ENCODE results near the gene DLD. TPM values are rescaled to one million over a fixed set of nuclear protein-coding genes. Genes with fewer than 3 reads are reported as not detected.
A peak's percentile ranks its signal among the peaks of the same experiment; 100 is the strongest.
"Not testable (repeated sequence)": the region's sequence is repeated elsewhere in the genome, so short reads cannot be mapped to it uniquely, and the experiment has no call there.

The DLD gene
- total and polyA plus RNA-seq, 8 donors: 61.1 to 80.2 (median 74.2) TPM

DNA sequence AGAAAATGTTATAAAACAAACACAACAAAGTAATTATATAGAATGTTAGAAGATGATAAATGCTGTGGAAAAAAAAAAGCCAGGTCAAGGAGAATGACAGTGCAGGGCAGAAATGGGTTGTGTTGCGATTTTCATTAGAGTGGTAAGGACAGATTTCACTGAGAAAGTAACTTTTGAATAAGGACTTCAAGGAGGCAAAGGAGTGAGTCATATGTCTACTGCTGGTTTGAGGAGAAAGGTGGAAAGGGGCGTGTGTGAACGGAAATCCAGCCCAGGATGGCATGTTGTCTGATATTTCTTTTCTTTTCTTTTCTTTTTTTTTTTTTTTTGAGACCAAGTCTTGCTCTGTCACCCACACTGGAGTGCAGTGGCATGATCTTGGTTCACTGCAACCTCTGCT lies 12.3 kb upstream of the DLD start:
- Histone ChIP-seq H3K9me3 (no peaks in the 10 kb centered on the region), H3K27me3 (peaks cover 0 to 6% of the 10 kb centered on the region in 2 donors), H3K4me3 (no peak overlapping the region), H3K4me1 (peaks cover 0 to 29% of the 10 kb centered on the region in 2 donors), H3K27ac (no peak overlapping the region), H3K36me3 (no peaks in the 10 kb centered on the region)
- TF ChIP-seq, protein P1, sequence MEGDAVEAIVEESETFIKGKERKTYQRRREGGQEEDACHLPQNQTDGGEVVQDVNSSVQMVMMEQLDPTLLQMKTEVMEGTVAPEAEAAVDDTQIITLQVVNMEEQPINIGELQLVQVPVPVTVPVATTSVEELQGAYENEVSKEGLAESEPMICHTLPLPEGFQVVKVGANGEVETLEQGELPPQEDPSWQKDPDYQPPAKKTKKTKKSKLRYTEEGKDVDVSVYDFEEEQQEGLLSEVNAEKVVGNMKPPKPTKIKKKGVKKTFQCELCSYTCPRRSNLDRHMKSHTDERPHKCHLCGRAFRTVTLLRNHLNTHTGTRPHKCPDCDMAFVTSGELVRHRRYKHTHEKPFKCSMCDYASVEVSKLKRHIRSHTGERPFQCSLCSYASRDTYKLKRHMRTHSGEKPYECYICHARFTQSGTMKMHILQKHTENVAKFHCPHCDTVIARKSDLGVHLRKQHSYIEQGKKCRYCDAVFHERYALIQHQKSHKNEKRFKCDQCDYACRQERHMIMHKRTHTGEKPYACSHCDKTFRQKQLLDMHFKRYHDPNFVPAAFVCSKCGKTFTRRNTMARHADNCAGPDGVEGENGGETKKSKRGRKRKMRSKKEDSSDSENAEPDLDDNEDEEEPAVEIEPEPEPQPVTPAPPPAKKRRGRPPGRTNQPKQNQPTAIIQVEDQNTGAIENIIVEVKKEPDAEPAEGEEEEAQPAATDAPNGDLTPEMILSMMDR (IDR thresholded peaks at IDR 0.05): no peak
- DNase-seq: no peak
- intact Hi-C loops (cut with DNase I): loop anchor here in 1 of 2 donors (10.0 kb wide), 1 partner anchor 134 kb away; the partner anchor contains the start of gene CBLL1
- ATAC-seq: peak; percentile 30

DNA sequence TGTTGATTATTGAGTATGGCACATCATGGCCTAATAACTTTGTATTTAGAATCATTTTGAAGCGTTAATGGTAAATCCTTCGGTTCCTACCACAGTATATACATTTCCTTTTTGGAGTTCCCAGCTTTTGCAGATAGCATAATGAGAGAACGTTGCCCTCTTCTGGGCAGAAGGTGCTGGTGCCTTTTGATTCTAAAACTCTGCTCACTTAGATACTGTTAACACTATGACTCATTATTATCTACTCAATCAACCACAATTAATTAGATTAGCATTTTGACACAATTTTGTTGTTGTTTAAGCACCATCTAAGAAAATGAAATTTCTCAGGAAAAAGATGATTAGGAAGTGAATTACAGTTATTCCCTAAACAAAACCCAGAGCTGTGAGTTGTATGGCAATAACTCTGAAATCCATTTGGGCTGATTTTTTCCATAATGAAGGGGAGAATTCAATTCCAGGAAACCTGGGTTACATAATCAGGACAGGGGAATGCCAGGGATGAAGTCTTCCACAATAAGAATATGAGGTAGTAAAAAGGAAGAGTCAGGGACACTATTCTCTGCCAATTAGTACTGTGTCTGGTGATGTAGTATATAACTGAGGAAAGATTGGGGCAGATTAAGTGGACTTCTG lies 11.5 kb upstream of the DLD start:
- peak in 2 of 4 donors; percentile 29 to 66 for DNase-seq
- intact Hi-C loops (cut with DNase I): loop anchor here in 1 of 2 donors (10.0 kb wide), 1 partner anchor 135 kb away; the partner anchor contains the start of gene CBLL1
- peak; percentile 86 for ATAC-seq

DNA sequence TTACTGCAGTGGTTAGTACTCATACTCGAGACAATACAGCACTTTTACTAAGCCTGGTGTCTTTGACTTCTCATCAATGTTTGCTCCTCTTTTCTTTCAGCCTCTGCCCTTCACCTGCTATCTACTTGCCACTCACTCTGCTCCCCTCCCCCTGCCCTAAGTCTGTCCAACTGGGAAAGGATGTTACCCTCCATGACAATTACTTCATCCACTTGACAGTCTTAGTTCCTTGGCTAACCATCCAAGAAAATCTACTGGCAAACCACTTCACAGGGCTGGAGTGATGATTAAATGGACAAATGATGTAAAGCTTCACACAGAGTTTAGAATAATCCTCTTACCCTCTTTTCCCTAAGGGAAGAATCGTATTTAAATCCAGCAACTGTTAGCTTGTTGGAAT lies 8.2 kb upstream of the DLD start:
- Histone ChIP-seq H3K4me1 (peaks cover 0 to 8% of the 10 kb centered on the region in 2 donors), H3K36me3 (no peaks in the 10 kb centered on the region), H3K27me3 (peaks cover 8 to 11% of the 10 kb centered on the region in 2 donors), H3K4me3 (no peak overlapping the region), H3K27ac (no peak overlapping the region), H3K9me3 (no peaks in the 10 kb centered on the region)
- DNase-seq: no peak
- intact Hi-C loops (cut with DNase I): no loop called here
- no peak for ATAC-seq
- TF ChIP-seq, protein P1 (IDR thresholded peaks at IDR 0.05): no peak

More for the DNA sequence above, 11.5 kb upstream of the DLD start:
- H3K4me1 ChIP-seq: peaks cover 0 to 28% of the 10 kb centered on the region in 2 donors
- no peaks in the 10 kb centered on the region for H3K9me3 ChIP-seq
- TF ChIP-seq, protein P1 (IDR thresholded peaks at IDR 0.05): peak; percentile 66 to 76
- no peak overlapping the region for H3K27ac ChIP-seq
- no peak overlapping the region for H3K4me3 ChIP-seq
- no peaks in the 10 kb centered on the region for H3K36me3 ChIP-seq
- H3K27me3 ChIP-seq: peaks cover 0 to 6% of the 10 kb centered on the region in 2 donors

DNA sequence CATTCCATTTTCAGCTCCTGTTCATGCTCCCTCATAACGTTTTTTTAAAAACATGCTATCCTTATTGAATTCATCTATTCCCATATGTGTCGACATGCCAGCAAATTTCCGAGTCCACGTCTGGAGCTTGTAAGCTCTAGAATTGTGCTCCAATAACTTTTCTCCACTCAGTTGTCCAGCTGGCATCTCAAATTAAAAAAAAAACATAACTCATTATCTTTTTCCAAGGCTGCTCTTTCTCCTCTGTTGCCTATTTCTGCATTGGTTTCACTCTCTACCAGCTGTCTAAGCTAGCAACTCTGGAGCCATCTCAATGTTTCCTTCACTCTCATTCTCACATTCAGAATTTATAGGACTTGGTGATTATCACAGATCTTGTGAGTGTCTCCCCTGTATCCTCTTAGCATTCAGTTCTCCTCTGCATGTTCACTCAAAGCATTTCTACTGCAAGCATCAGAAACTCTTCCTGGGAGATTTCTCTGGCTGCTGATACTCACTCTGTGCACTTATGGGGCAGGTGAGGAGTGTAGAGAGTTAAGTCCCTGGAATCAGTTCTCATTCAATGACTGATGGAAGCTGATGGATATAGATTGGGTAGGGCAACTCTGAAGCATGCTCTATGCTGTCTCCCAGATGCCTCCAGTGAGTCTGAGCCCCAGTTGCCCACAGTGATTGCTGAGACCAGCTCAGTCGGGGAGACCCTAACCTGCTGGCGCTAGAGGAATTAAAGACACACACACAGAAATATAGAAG lies 6.7 kb upstream of the DLD start:
- Histone ChIP-seq H3K9me3 (no peaks in the 10 kb centered on the region), H3K27ac (no peak overlapping the region), H3K4me3 (no peak overlapping the region), H3K4me1 (peaks cover 0 to 5% of the 10 kb centered on the region in 2 donors), H3K27me3 (peaks cover 8 to 11% of the 10 kb centered on the region in 2 donors), H3K36me3 (no peaks in the 10 kb centered on the region)
- TF ChIP-seq, protein P1 (IDR thresholded peaks at IDR 0.05): no peak
- DNase-seq (no peak), ATAC-seq (no peak)
- intact Hi-C loops (cut with DNase I): no loop called here

DNA sequence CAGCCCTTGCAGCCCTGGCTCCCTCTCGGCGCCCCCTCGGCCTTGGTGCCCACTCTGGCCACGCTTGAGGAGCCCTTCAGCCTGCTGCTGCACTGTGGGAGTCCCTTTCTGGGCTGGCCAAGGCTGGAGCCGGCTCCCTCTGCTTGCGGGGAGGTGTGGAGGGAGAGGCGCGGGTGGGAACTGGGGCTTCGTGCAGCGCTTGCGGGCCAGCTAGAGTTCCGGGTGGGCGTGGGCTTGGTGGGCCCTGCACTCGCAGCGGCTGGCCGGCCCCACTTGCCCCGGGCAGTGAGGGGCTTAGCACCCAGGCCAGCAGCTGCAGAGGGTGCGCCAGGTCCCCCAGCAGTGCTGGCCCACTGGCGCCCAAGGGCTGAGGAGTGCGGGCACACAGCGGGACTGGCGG lies 3.2 kb upstream of the DLD start:
- DNase-seq: peak in 1 of 4 donors; percentile 65
- ATAC-seq; H3K27ac ChIP-seq; H3K36me3 ChIP-seq; H3K4me3 ChIP-seq; H3K27me3 ChIP-seq; intact Hi-C loops (cut with DNase I); H3K9me3 ChIP-seq: not testable (repeated sequence)
- peaks cover 11 to 18% of the 10 kb centered on the region in 2 donors for H3K4me1 ChIP-seq

All from left lung (tissue), 10 donors.